Fibroblast of skin of abdomen (primary cell): ENCODE measurements around the gene CHMP1A.

ENCODE experiments used
- DNase-seq: peaks from one replicate; pipeline ENCODE4 v3.0.0-alpha.2; 2013

CHMP1A gene

DNA sequence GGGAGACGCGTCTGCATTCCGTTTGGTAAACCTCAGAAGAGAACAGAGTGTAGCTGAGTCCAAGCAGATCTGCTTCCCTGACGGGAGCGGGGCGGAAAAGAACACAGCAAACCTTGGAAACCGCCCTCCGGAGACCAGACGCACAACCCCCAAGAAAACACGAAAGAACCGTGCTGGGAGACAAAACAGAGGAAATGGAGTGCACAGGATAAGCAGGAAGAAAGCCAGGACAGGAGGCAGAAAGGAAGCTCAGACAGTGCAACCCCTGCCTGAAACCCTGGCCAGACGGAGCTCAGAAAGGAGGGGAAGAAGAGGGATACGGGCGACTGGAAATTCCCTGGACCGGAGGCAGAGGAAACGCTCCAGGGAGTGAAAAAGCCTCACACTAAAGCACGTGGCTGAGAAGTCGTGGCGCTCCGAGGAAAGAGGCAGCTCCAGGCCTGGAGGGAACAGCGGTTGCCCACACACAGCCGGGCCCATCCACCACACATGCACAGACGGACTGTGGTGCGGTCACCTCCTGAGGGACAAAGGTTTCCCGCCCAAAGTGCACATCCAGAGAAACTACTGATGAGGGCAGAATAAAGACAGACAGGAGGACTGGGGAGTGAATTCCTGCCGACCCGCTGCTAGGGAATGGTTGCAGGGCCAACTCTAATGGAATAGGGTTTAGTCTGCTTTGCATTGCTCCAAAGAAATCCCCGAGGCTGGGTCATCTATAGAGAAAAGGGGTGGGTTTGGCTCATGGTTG, 33.8 kb downstream of the CHMP1A start:
- DNase-seq = peak; percentile 34

DNA sequence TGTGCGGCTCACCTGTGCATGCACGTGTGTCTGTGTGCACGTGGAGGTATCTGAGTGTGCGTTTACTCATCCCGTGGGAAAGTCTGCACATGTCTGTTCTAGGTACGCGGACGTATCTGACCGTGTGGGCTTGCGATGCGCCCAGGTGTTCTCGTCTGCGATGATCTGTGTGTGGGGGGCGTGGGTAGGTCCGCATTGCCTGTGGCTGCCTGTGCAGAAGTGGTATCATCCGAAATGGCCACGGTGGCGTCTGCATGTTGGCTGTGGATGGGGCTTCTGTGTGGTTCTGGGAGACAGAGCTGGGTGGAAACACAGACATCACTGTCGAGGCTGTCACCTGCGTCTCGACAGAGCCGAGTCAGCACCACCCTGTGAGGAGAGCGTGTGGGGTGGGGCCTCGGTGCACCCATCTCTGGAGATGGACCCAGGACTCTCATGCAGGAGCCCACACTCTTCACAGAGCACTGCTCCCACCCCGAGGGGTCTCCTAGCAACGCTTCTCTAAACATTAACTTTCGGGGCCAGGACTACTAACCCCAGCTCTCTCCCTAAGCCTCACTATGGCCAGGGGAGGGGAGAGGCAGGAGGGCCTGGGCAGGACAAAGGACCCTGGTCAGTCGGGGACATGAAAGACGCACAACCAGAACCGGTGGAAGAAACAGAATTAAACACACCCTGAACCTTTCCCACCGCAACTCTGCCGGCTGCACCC, 35.7 kb downstream of the CHMP1A start:
- DNase-seq = no peak

DNA sequence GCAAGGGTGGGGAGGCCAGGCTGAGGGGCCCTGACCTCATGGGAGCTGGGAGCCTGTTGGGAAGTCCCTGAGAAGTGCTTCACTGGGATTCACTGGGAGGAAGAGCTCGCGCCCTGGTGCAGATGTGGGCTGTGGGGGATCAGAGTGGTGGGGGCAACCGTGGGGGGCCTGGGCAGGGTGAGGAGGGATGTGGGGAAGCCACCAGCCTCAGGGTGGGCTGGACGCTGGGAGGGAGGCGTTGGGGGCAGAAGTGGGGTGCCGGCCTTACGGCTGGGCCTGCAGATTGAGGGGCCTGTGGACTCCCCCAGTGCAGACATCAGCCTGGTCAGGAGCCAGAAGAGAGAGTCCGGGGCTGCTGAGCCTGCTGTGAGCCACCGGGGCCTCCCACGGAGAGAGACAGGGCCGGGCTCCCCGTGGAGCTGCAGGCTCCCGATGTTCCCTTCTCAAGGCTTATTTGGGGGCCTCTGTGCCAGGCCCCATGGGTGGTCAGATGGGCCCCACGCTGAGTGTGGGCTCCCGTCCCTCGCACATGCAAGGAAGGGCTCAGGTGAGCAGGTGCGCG, 36.3 kb downstream of the CHMP1A start:
- no peak for DNase-seq

DNA sequence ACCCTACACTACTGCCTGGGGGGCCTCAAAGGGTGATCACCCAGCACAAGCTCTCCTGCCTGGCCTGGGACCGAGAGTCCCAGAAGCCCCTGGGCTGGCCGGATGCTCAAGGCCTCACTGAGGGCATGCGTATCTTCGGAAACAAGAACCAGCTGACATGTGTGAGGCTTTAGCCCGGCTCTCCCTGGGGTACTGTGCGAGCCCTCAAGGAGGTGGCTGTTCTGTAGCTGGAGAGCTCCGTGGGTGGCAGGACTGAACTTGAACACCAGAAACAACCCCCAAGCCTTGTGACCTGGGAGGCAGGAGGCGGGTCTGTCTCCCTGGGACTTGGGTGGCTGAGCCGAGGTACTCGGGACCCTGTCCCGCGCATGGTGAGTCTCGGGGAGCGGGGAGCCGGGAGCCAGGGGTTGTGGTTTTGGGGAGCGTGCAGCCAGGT, 37.1 kb downstream of the CHMP1A start:
- peak; percentile 10 for DNase-seq

DNA sequence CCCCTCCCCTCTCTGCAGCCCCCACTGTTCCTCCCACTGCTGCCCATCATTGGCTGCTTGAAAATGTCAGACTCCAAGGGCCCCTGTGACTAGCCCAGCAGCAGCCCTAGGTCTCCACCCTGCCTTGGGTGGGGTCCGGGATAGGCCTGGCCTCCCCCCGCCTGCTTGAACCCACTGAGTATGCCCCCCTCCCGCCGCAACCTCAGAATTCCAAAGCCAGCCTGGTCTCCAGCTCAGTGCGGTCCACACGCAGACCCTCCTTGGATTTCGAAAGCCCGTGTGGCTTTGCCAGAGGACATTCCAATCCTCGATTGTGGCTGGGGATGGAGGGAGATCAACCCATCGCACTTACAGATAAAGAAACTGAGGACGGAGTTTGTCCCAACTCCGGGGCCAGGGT, 37.7 kb downstream of the CHMP1A start:
- peak; percentile 49 for DNase-seq

DNA sequence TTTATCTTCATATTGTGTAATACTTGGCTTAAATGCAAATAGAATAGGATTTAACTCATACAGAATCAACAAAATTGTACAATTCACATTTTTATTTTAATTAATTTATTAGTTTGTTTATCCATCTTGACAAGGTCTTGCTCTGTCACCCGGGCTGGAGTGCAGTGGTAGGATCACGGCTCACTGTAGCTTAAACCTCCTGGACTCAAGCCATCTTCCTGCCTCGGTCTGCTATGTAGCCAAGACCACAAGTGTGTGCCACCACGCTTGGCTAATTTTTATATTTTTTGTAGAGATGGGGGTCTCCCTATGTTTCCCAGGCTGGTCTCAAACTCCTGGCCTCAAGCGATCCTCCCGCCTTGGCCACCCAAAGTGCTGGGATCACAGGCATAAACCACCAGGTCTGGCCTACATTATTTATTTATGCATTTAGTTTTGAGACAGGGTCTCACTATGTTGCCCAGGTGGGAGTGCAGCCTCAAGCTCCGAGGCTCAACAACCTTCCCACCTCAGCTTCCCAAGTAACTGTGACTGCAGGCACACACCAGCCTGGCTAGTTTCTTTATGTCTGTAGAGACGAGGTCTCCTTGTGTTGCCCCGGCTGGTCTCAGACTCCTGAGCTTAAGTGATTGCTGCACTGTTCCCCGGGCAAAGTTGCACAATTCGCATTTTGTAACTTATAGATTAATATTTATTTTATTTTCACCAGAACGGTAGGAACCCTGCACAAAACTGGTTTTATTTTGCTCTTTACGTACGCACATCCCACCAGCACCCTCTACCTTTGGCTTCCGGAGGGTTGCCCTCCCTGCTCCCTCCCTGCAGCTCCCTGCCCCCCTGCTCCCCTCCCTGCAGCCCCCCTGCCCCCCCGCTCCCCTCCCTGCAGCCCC, 39.2 kb downstream of the CHMP1A start:
- DNase-seq = no peak

DNA sequence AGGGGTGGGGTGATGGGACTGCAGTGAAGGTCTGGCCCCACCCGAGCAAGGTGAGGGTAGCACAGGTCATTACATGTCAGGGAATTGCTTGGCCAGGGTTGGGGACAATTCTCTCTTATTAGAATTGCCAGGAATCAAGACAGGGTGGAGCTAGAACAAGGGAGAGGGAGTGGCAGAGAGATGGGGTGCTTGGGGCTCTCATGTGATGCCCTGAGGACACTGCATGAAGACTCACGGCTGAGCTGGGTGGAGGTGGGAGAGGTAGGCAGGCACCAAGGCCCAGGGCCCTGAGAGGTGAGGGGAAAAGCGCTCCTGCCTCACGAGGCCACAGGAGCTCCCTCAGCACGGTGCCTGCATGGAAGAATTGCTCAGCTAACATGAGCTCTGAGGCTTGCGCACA, 40.5 kb downstream of the CHMP1A start:
- DNase-seq = no peak

DNA sequence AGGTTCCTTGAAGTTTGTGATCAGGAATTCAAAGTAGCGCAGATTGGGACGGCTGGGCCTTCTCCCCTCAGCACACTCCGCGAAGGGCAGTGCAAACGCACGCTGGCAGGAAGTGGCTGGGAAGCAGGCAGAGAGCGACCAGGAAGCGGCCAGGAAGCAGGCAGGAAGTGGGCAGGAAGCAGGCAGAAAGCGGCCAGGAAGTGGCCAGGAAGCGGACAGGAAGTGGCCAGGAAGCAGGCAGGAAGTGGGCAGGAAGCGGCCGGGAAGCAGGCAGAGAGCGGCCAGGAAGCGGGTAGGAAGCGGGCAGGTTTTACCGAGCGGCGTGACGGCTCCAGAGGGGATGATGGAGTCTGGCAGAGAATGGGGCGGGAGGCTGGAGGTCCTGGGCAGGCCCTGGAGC, 40.9 kb downstream of the CHMP1A start:
- no peak for DNase-seq

DNA sequence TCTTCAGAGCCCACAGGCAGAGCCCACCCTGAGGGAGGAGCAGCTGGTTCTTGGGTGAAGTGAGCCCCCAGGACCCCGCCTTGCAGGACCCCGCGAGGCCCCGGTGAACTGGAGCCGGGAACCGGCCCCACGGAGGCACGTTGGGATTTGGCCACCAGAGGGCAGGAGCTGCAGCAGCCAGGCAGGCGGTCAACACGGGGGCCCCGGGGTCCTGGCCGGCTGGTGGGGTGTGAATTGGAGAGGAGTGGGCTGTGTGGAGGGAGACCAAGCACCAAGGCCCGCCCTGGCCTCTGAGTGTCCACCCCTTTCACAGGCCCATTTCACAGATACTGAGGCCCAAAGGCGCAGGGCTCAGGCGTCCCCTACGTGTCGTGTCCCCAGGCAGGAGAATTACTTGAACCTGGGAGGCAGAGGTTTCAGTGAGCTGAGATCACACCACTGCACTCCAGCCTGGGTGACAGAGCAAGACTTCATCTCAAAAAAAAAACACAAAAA, 41.9 kb downstream of the CHMP1A start:
- no peak for DNase-seq

DNA sequence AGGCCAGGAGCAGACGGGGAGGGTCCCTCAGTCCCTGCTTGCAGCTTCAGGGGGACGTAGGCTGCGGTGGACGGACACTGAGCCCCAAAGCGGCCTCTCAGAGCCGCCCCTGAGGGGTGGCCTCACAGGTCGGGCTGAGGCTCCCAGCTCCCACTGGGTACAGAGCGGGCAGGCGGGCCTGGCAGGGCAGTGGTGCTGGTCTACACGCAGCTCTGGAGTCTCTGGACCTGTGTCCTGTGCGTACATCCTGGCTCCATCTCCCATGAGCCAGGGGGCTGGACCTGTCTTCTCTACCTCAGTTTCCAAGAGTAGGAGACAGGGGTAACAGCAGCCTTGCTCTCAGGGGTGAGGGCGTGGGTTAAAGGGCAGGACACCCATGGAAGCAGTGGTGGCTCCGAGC, 42.3 kb downstream of the CHMP1A start:
- DNase-seq = no peak

DNA sequence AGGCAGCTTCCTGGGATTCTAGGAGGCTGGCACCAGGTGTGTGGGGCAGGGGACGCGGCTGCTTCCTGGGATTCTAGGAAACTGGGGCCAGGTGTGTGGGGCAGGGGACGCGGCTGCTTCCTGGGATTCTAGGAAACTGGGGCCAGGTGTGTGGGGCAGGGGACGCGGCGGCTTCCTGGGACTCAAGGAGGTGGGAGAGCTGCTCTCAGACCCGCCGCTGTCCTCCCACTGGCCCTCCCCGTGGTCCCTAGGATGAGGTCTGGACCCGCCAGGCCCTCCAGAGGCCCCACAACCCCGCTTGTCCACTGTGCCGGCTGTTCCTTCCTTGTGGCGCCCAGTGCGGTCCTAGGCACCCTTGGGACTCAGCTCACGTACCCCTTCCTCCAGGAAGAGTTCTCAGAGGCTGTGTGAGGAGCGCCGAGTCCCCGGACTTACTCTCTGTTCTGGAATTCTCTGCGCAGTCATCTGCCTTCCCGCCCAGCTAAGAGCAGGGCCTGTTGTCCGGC, 43.5 kb downstream of the CHMP1A start:
- no peak for DNase-seq

DNA sequence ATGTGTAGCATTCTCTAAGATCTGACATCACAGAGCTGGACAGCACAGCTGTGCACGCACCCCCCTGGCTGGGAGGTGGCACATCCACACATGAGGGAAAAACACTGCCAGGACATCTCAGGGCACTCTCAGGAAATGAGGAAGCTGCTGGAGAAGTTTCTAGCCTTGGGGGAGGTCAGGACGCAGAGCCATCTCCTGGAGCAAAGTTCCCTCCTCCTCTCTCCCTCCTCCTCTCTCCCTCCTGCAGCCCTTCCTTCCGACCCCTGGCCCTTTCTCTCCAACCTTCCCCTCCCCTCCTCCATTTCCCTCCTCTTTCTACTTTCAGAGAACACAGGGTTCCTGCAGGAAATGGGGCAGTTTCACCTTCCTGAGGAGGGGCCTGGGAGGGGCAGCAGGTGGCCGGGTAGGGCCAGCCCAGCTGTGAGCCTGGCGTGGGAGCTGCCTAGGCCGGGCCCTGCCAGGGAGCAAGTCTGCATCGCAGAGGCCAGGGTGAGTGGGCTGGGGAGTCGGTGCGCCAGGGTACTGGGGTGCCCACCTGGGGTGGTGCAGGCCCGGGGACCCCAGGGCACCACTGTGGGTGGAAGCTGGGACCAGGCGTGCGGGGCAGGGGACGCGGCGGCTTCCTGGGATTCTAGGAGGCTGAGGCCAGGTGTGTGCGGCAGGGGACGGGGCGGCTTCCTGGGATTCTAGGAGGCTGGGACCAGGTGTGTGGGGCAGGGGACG, 44.1 kb downstream of the CHMP1A start, which contains the start of gene DPEP1:
DPEP1 (plus strand) TSS at position 412 of the 723 bp plus-strand sequence. CDS start 16,769 bp downstream, outside the sequence.
- DNase-seq = no peak

DNA sequence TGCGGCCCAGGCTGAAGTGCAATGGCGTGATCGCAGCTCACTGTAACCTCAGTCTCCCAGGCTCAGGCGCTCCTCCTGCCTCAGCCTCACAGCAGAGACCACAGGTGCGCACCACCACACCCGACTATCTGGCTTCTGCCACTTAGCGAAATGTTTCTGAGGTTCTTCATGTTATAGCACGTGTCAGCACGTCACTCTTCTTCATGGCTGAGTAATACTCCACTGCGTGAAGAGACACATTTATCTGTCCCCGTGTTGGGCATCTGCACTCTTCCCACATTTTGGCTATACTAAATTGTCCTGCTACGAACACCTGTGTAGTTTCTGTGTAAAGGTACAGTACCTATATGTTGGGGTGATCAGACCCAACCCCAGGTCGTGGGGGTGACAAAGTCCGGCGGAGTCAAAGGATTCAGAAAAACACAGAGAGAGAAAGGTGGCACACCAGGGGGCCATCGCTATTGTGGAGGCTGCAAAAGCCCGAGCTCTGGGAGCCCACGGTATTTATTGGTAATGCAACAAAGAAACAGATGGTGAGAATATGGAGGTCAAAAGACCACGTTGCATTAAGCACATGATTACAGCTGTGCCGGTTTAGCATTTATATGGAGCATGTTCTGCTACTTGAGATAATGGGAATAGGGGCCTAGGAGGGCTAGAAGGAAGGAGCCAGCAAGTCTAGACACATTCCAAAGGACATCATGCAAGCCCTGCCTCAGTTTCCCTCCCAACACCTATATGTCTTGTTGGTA, 44.9 kb downstream of the CHMP1A start:
- DNase-seq = no peak

DNA sequence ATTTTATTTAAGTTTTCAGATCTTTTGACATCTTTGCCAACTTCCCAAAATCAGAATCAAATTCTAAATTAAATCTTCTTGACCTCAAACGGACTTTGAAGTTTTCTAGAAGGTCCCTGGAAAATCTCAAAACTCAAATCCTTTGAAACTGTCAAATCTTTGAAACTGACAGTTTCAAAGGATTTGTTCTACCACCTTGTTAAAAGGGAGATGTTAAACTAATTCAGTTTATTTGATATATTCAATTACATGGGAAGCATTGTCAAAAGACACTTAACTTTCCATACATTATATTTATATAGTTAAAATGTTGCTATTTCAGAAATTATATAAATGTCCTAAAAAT, 47.4 kb downstream of the CHMP1A start:
- DNase-seq = no peak

DNA sequence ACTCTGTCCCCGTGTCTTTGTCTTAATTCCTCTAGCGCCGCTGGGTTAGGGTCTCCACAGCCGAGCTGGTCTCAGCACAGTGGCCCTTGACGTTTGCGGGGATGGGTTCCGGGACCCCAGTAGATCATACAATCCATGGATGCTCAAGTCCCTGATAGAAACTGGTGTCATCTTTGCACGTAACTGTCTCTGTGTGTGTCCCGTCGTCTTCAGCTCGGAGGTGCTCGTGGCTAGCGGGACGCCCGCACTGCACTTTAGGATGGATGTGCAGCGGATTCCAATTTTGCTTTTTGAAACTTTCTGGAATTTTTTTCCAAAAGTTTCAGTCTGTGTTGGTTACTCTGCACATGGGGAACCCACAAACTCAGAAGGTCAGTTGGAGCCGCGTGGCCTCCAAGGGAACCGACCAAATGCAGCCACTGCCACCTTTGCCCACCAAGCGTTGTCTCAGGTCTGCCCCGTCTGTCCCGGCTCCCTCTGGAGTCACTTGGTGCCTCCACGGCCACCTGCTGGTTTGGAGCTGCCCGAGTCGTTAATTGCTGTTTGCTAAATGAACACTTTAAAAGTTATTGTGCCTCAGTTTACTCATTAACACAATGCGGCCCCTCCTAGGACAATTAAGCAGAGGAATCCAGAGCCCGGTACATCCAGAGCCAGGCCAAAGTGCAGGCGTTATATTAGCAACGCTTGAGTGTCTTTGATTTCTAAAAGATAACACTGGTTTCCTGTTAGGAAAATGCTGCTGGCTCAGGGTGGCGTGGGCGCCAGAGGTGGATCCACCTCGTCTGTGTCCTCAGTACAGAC, 49.4 kb downstream of the CHMP1A start:
- no peak for DNase-seq

DNA sequence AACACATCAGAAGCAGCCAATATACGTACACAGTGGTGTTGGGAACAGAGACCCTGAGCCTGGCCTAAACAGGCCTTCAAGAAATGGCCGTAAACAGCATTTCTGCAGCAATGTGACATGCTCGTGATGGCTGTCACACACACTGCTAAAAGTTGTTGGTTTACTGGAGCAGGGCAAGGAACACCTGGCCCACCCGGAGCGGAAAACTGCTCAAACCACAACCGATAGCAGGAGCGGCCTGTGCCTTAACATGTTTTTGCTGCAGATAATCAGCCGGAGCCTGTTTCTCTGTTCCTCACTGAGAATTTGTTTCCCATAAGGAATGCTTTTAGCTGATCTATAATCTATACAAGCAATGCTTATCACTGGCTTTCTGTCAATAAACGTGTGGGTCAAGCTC, 50.1 kb downstream of the CHMP1A start:
- no peak for DNase-seq

DNA sequence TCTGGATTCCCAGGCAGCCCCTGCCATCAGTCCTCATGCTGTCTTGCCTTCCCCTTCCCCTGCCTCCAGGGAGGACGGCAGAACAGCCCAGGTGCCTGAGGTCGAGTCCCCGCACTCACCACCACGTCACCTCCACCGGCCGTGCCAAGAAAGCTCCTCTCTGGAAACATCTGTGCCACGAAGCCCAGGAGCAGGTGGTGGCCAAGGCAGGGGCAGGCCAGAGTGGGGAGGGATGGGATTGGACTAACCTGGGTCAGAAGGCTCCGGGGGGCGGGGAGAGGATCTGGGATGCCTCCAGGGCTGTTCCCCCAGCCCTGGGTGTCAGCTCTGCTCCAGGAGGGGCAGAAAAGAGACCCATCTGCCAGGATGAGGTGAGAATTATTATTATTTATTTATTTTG, 51.5 kb downstream of the CHMP1A start:
- DNase-seq = no peak

DNA sequence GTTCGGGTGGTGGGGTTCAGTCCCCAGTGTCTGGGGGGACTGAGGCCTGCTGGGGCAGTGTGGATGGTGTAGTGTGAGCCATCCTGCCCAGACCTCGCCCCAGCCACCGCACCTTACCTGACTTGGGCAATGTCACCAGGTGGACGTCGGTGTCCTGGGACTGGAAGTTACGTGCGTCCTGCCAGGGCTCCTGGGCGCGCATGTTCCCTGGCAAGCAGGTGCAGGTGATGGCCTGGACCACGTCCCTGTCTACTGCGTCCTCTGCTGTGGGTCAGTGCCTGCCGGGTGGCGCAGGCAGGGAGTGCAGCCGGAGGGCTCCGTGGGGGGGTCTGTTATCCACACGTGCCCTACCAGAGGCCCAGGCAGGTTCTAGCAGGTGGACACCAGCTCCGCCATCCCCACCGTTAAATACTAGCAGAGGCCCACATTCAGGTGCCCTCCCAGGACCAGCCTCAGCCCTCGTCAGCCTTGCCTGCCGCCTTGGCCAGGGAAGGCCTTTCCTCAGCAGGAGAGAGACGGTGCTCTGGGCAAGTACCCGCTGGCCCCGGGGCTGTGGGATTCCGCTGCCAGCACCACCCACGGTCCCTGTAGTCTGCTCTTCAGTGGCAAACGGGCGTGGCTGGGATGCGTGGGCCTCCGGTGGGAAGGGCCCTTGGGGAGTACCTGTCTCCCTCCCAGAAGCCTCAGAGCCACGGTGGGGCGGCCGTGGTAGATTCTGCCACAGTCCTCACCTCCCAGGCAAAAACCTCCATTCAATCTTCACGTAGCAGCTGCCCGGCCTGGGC, 52.1 kb downstream of the CHMP1A start:
- DNase-seq = no peak

DNA sequence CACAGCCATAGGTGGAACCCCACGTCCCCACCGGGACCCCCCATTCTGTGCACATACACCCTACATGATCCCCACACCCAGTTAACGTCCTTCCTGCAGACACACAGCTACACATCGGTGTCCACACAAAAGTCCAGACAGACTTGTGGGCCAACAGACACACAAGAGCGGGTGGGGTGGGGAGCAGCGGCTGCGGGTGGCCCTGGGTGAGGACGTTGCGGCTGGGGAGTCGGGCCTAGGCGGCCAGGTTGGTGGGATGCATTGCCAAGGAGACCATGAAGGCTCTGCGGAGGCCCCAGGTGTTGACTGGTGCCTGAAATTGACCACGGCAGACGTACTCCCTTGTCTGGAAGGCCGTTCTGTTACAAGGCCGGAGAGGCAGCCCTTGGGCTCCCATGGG, 52.7 kb downstream of the CHMP1A start:
- no peak for DNase-seq
